Skeletal muscle tissue (tissue), 4 donors: ENCODE results near the gene NDUFS7. TPM values are rescaled to one million over a fixed set of nuclear protein-coding genes. Genes with fewer than 3 reads are reported as not detected.

ENCODE experiments used
- H3K27ac ChIP-seq: one replicate; pipeline ENCODE4 v1.7.0; 2013; ENCODE audit warnings: mild to moderate bottlenecking, low read depth, low read length, inconsistent platforms
- H3K27me3 ChIP-seq, 3 donors: one replicate each; pipeline ENCODE4 v1.7.0; 2013; ENCODE audit warnings: low read length in 3 of 3; ENCODE audit not compliant: control insufficient read depth in 3 of 3, insufficient read depth in 3 of 3
- H3K36me3 ChIP-seq, 3 donors: one replicate each; pipeline ENCODE4 v1.7.0; 2013; ENCODE audit warnings: low read length in 3 of 3; ENCODE audit not compliant: control insufficient read depth in 3 of 3, insufficient read depth in 3 of 3
- H3K4me1 ChIP-seq, 3 donors: one replicate each; pipeline ENCODE4 v1.7.0; 2013; ENCODE audit warnings: low read length in 3 of 3, mild to moderate bottlenecking in 3 of 3; ENCODE audit not compliant: control insufficient read depth in 3 of 3, insufficient read depth in 3 of 3
- H3K4me3 ChIP-seq, 3 donors: one replicate each; pipeline ENCODE4 v1.7.0; 2013; ENCODE audit warnings: low read length in 3 of 3
- H3K9ac ChIP-seq, 3 donors: one replicate each; pipeline ENCODE4 v1.7.0; 2013; ENCODE audit warnings: low read length in 3 of 3, mild to moderate bottlenecking in 3 of 3, moderate library complexity in 2 of 3, low read depth in 1 of 3
- H3K9me3 ChIP-seq, 3 donors: one replicate each; pipeline ENCODE4 v1.7.0; 2013; ENCODE audit warnings: low read length in 3 of 3; ENCODE audit not compliant: control insufficient read depth in 3 of 3
- total RNA-seq: library from RNA; depleted of rRNA; stranded (reverse); fragments of >200 nt; gene quantifications from one replicate; pipeline ENCODE4 v1.2.3, GENCODE V29; 2014
- donor health status: Osteomylitis.

NDUFS7 gene
- total RNA-seq, 1 donor from 2014 or later, result 43.3 TPM

DNA sequence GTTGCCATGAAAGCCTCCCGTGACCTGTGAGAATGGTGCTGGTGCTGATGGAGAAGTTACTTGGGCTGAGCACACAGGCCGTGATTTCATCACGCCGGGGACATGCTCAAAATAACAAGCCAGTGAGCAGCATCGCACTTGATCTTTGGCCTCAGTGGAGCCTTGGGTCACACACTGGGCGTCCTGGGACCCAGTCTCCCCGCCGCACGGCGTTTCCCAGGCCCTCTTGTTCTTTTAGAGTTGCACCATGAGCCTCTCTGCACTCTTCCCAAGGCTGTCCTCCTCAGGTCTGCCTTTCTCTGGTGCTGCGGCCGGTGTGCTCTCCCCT lies 9.5 kb upstream of the NDUFS7 start:
- Histone ChIP-seq H3K4me3 (no peak overlapping the region), H3K9me3 (no peaks in the 10 kb centered on the region), H3K27me3 (no peaks in the 10 kb centered on the region), H3K9ac (no peak overlapping the region), H3K27ac (peak overlapping the region; percentile 25), H3K4me1 (peaks cover 2 to 11% (median 11%) of the 10 kb centered on the region in 3 donors), H3K36me3 (peaks cover 34 to 35% (median 35%) of the 10 kb centered on the region in 3 donors)

DNA sequence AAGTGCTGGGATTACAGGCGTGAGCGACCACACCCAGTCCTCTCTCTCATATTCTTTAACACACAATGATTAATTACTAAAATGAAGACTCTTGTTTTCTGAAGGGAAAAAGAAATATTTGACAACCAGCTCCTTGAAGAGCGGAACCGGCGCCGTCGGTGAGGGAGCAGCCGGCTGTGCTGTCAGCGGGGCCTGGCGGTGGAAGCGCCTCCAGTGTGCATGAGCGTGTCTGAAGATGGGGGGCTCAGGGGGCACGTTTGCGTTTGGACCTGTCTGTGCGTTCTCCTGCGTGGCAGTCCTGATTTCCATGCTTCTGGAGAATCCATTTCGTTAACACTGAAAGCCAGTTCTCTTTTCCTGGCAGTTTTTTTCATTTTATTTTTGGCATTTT lies 7.3 kb upstream of the NDUFS7 start:
- H3K27ac ChIP-seq, result no peak overlapping the region
- no peaks in the 10 kb centered on the region for H3K27me3 ChIP-seq
- no peak overlapping the region for H3K4me3 ChIP-seq
- H3K36me3 ChIP-seq, result peaks cover 16 to 19% (median 16%) of the 10 kb centered on the region in 3 donors
- peaks cover 4 to 14% (median 13%) of the 10 kb centered on the region in 3 donors for H3K4me1 ChIP-seq
- H3K9ac ChIP-seq, result no peak overlapping the region
- no peaks in the 10 kb centered on the region for H3K9me3 ChIP-seq

DNA sequence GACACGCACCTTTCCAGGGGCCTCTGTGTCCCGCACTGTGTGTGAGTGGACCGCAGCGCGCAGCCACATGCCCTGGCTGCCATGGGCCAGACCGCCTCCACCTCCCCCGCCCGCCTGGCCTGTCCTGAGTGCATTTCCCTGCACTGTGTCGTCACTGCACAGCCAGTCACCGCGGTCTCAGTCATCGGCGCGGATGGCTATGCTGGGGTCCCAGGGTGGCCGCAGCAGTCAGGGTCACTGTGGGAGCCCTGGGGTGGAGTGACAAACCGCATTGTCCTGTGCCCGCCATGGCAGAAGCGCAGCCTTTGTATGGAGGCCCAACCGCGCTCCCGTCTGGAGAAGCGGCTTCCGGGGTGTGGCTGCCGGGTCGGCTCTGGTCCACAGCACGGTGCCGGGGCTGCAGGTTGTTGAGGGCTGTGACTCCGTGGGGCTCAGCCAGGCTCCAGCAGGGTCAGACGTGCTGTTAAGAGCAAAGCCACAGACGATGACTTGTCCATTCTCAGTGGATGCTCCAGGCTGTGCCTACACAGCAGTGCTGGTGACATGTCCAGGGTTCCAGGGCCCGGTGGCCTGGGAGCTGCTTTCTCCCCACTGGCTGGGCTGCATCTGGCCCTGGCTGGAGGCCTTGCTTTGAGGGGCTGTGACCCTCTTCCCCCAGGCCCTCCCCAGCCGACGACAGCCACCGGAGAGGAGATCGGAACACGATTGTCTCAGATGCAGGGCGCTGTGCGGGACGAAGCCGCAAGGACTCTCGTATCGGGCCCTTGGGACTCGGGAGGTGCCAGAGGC lies 6.3 kb upstream of the NDUFS7 start:
- Histone ChIP-seq H3K9ac (no peak overlapping the region), H3K36me3 (peaks cover 16 to 18% (median 16%) of the 10 kb centered on the region in 3 donors), H3K4me1 (peaks cover 6 to 16% (median 16%) of the 10 kb centered on the region in 3 donors), H3K9me3 (no peaks in the 10 kb centered on the region), H3K27me3 (no peaks in the 10 kb centered on the region), H3K27ac (no peak overlapping the region), H3K4me3 (no peak overlapping the region)

DNA sequence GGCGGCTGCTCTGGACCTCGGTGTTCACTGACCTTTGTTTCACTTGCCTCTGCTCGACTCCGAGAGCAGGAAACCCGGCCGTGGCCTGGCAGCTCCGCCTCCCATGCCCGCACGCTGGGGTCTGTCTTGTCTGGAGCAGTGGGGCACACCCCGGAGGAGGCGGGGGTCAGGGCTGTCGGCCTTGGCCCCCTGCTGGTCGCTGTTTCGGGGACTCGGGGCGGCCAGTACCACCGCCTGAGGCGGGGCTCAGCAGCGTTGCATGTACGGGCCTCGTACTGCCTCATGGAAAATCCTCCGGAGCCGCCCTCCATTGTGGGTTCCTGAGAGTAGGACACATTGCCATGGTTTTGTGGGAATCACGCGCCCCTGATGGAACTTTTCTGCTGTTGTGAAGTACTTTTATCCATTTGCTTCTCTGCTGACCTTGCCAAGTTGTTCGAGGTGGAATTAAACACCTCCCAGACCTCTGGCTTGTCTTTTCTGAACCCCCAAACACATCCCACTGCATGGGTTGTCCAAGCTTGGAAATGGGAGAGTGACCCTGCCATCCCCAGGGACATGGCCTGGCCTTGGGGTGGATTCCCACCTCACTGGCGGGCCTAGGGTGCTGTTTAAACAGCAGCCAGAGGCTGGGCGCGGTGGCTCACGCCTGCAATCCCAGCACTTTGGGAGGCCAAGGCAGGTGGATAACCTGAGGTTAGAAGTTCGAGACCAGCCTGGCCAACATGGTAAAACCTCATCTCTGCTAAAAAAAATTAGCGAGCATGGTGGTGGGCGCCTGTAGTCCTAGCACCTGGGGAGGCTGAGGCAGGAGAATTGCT lies 5.5 kb upstream of the NDUFS7 start:
- H3K36me3 ChIP-seq, result peaks cover 13% of the 10 kb centered on the region in 3 donors
- no peak overlapping the region for H3K4me3 ChIP-seq
- no peaks in the 10 kb centered on the region for H3K9me3 ChIP-seq
- peaks cover 6 to 17% (median 16%) of the 10 kb centered on the region in 3 donors for H3K4me1 ChIP-seq
- H3K27me3 ChIP-seq, result no peaks in the 10 kb centered on the region
- H3K9ac ChIP-seq, result no peak overlapping the region
- H3K27ac ChIP-seq, result no peak overlapping the region

- H3K27me3 ChIP-seq, result no peaks in the 10 kb centered on the region
- H3K9ac ChIP-seq, result no peak overlapping the region
- H3K36me3 ChIP-seq, result peaks cover 10 to 15% (median 13%) of the 10 kb centered on the region in 3 donors
- H3K27ac ChIP-seq, result no peak overlapping the region
- H3K9me3 ChIP-seq, result no peaks in the 10 kb centered on the region
- H3K4me1 ChIP-seq, result peaks cover 6 to 15% (median 12%) of the 10 kb centered on the region in 3 donors
- no peak overlapping the region for H3K4me3 ChIP-seq
Observed at GRCh38 chr19:1379126-1379905, 4.4 kb upstream of the NDUFS7 start.

DNA sequence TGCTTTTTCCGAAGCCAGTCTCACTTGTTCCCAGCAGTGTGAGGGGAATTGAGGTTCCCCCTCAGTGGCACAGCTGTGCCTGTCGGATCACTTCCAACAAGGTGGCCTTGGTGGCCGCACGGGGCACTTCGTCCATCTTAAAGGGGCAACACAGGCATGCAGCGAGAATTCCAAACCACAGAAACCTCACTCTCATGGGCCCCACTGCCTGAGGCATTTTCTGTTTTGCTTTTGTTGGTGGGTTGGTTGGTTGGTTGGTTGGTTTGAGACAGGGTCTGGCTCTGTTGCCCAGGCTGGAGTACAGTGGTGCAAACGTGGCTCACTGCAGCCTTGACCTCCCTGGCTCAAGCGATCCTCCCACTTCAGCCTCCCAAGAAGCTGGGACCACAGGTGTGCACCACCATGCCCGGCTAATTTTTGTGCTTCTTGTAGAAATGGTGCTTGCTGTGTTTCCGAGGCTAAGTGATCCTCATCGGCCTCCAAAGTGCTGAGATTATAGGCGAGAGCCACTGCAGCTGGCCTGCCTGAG lies 3.7 kb upstream of the NDUFS7 start:
- Histone ChIP-seq H3K27me3 (no peaks in the 10 kb centered on the region), H3K27ac (no peak overlapping the region), H3K4me3 (no peak overlapping the region), H3K36me3 (peaks cover 10 to 13% (median 12%) of the 10 kb centered on the region in 3 donors), H3K4me1 (peaks cover 13 to 22% (median 17%) of the 10 kb centered on the region in 3 donors), H3K9ac (no peak overlapping the region), H3K9me3 (no peaks in the 10 kb centered on the region)

- Histone ChIP-seq H3K27ac (no peak overlapping the region), H3K27me3 (no peaks in the 10 kb centered on the region), H3K9ac (no peak overlapping the region), H3K4me1 (peaks cover 32 to 45% (median 40%) of the 10 kb centered on the region in 3 donors), H3K4me3 (no peak overlapping the region), H3K9me3 (no peaks in the 10 kb centered on the region), H3K36me3 (peaks cover 6 to 18% (median 7%) of the 10 kb centered on the region in 3 donors)
Observed at GRCh38 chr19:1382250-1382649, 1.5 kb upstream of the NDUFS7 start.

GRCh38 chr19:1383017-1383311 lies 743 bp upstream of the NDUFS7 start:
- Histone ChIP-seq H3K9ac (no peak overlapping the region), H3K4me1 (peaks cover 37 to 51% (median 46%) of the 10 kb centered on the region in 3 donors), H3K27ac (no peak overlapping the region), H3K9me3 (no peaks in the 10 kb centered on the region), H3K27me3 (no peaks in the 10 kb centered on the region), H3K4me3 (no peak overlapping the region), H3K36me3 (peaks cover 0 to 12% (median 3%) of the 10 kb centered on the region in 3 donors)

GRCh38 chr19:1384085-1384462 lies 367 bp downstream of the NDUFS7 start:
- Histone ChIP-seq H3K27ac (peak overlapping the region; percentile 97), H3K27me3 (no peaks in the 10 kb centered on the region), H3K4me1 (peaks cover 46 to 62% (median 57%) of the 10 kb centered on the region in 3 donors), H3K4me3 (peak overlapping the region; percentile 94 to 97 (median 97)), H3K9me3 (no peaks in the 10 kb centered on the region), H3K9ac (peak overlapping the region; percentile 99 to 100 (median 100)), H3K36me3 (peaks cover 10 to 20% (median 11%) of the 10 kb centered on the region in 3 donors)
